Karpas-422 (cell line): ENCODE measurements around the gene SNTA1. TPM values are rescaled to one million over a fixed set of nuclear protein-coding genes. Genes with fewer than 3 reads are reported as not detected.
"Not testable (repeated sequence)": the region's sequence is repeated elsewhere in the genome, so short reads cannot be mapped to it uniquely, and the experiment has no call there.

ENCODE experiments used
- DNase-seq: peaks from one replicate; pipeline ENCODE4 v3.0.0-alpha.2; 2015
- H2AFZ ChIP-seq: fragments of 200-600 bp; sonication (generic); 2 replicates; pipeline ENCODE4 v1.6.1; 2014; ENCODE audit warnings: antibody characterized with exemption, low read length, mixed read lengths
- H3K27ac ChIP-seq: fragments of 200-600 bp; sonication (generic); 2 replicates; pipeline ENCODE4 v1.5.1; 2014; ENCODE audit warnings: mild to moderate bottlenecking, low read length, moderate library complexity
- H3K27me3 ChIP-seq: fragments of 200-600 bp; sonication (generic); 2 replicates; pipeline ENCODE4 v1.6.1; 2014; ENCODE audit warnings: low read length, mixed read lengths
- H3K36me3 ChIP-seq: fragments of 200-600 bp; sonication (generic); 2 replicates; pipeline ENCODE4 v1.6.1; 2014; ENCODE audit warnings: low read length, mixed read lengths; ENCODE audit not compliant: insufficient read depth
- H3K4me1 ChIP-seq: fragments of 200-600 bp; sonication (generic); 2 replicates; pipeline ENCODE4 v1.6.1; 2014; ENCODE audit warnings: mild to moderate bottlenecking, low read length, mixed read lengths
- H3K4me2 ChIP-seq: fragments of 200-600 bp; sonication (generic); 2 replicates; pipeline ENCODE4 v1.6.1; 2014; ENCODE audit warnings: low read length, low read depth, mild to moderate bottlenecking; ENCODE audit not compliant: poor library complexity, severe bottlenecking
- H3K4me3 ChIP-seq: fragments of 200-600 bp; sonication (generic); 2 replicates; pipeline ENCODE4 v1.5.1; 2014; ENCODE audit warnings: mild to moderate bottlenecking, antibody characterized with exemption, low read length, mixed read lengths
- H3K79me2 ChIP-seq: fragments of 200-600 bp; sonication (generic); 2 replicates; pipeline ENCODE4 v1.6.1; 2014; ENCODE audit warnings: mild to moderate bottlenecking, low read length, mixed read lengths
- H3K9ac ChIP-seq: fragments of 200-600 bp; sonication (generic); 2 replicates; pipeline ENCODE4 v1.6.0; 2014; ENCODE audit warnings: low read length
- H3K9me2 ChIP-seq: fragments of 200-600 bp; sonication (generic), shearing (Covaris generic); replicated peaks from 2 replicates; pipeline ENCODE4 v1.6.0; 2014; ENCODE audit warnings: mild to moderate bottlenecking, low read length, moderate library complexity; ENCODE audit not compliant: insufficient read depth
- H3K9me3 ChIP-seq: fragments of 300-700, 200-600 bp; sonication (generic); 2 replicates; pipeline ENCODE4 v1.6.1; 2014; ENCODE audit warnings: low read length, mixed read lengths
- H4K20me1 ChIP-seq: fragments of 200-600 bp; sonication (generic); 2 replicates; pipeline ENCODE4 v1.6.1; 2014; ENCODE audit warnings: mild to moderate bottlenecking, antibody characterized with exemption, low read length, low read depth; ENCODE audit not compliant: insufficient read depth
- total RNA-seq: library from RNA; depleted of rRNA; stranded (reverse); fragments of >200 nt; shearing (Covaris generic); gene quantifications from 2 replicates; pipeline ENCODE4 v1.2.3, GENCODE V29; 2014; ENCODE audit warnings: low replicate concordance

Gene SNTA1
- total RNA-seq, 1 experiment from 2014 or later, result 51.4 TPM

DNA sequence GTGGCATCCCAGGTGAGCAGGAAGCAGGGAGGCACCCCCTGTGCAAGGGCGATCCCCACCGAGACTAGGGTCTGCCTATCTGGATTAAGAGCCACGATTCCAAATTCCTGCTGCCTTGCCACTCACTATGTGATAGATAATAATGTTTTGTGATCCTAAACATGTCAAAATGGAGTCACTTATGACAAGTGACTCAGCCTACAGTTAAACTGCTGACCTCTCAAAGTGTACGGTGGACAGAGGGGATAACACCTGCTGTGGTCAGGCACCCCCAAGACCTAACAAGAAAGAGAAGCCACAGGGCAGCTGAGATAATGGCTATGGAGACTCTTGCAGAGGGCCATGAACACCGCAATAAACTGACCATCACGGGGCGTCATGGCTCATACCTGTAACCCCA lies 16.0 kb upstream of the SNTA1 start:
- Histone ChIP-seq H3K4me3 (no peak overlapping the region), H3K27me3 (no peaks in the 10 kb centered on the region), H3K79me2 (no peaks in the 10 kb centered on the region), H3K9ac (peak overlapping the region; percentile 70; the same call in 1 of the 2 replicates), H2AFZ (no peak overlapping the region), H3K9me2 (no peaks in the 10 kb centered on the region), H3K4me2 (peak overlapping the region; percentile 65), H3K27ac (peak overlapping the region; percentile 94), H4K20me1 (no peaks in the 10 kb centered on the region), H3K9me3 (no peaks in the 10 kb centered on the region), H3K4me1 (peaks cover 49% of the 10 kb centered on the region), H3K36me3 (no peaks in the 10 kb centered on the region)
- DNase-seq, result no peak

DNA sequence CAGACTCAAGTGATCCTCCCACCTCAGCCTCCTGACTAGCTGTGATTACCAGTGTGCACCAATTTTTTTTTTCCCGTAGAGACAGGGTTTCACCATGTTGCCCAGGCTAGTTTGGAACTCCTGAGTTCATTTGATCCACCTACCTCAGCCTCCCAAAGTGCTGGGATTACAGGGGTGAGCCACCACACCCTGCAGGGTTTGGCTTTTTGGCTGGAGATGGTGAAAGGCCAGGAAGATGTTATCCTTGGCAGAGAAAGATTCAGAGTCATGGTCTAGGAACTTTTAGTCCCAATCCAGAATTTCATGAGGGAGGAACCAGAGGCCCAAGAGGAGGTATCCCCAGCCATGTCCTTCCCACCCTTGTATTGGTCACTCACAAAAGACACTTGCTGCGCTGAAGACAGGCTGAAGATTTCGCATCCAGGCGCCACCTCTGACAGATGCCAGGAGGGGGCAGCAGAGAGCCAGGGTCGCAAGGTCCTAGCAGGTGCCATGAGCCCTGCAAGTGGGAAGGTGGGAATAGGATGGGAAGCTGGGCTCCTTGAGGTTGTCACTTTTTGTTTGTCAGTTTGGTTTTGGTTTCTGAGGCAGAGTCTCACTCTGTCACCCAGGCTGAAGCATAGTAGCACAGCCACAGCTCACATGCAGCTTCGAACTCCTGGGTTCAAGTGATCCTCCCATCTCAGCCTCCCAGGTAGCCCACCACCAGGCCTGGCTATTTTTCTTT lies 13.5 kb upstream of the SNTA1 start:
- peak; percentile 91 for DNase-seq
- H3K9me3 ChIP-seq, H4K20me1 ChIP-seq, H2AFZ ChIP-seq, H3K4me3 ChIP-seq, H3K79me2 ChIP-seq, H3K9me2 ChIP-seq, H3K27me3 ChIP-seq, H3K4me2 ChIP-seq, H3K36me3 ChIP-seq, H3K9ac ChIP-seq, H3K27ac ChIP-seq: not testable (repeated sequence)
- peaks cover 33% of the 10 kb centered on the region for H3K4me1 ChIP-seq

DNA sequence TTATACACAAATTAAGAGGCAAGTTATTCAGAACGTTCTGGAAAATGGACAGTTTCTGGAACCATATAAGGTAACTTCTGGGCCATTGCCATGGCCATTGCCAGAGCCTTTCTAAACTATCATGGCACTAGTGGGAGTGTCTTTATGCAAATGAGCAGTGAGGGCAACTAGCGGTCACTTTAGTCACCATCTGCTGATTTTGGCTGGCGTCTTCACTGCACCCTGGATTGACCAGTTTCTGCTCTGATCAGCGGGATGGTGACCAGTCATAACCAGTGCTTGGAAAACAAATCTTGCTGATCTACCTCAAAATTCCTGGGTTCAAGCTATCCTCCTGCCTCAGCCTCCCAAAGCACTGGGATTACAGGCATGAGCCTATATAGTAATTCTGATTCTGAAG lies 7.3 kb upstream of the SNTA1 start:
- no peaks in the 10 kb centered on the region for H3K79me2 ChIP-seq
- no peak overlapping the region for H3K4me3 ChIP-seq
- no peaks in the 10 kb centered on the region for H3K27me3 ChIP-seq
- no peak overlapping the region for H3K4me2 ChIP-seq
- H4K20me1 ChIP-seq, result no peaks in the 10 kb centered on the region
- no peaks in the 10 kb centered on the region for H3K9me3 ChIP-seq
- peaks cover 20% of the 10 kb centered on the region for H3K4me1 ChIP-seq
- no peak overlapping the region for H3K9ac ChIP-seq
- no peak for DNase-seq
- H2AFZ ChIP-seq, result no peak overlapping the region
- H3K36me3 ChIP-seq, result no peaks in the 10 kb centered on the region
- no peaks in the 10 kb centered on the region for H3K9me2 ChIP-seq
- no peak overlapping the region for H3K27ac ChIP-seq

DNA sequence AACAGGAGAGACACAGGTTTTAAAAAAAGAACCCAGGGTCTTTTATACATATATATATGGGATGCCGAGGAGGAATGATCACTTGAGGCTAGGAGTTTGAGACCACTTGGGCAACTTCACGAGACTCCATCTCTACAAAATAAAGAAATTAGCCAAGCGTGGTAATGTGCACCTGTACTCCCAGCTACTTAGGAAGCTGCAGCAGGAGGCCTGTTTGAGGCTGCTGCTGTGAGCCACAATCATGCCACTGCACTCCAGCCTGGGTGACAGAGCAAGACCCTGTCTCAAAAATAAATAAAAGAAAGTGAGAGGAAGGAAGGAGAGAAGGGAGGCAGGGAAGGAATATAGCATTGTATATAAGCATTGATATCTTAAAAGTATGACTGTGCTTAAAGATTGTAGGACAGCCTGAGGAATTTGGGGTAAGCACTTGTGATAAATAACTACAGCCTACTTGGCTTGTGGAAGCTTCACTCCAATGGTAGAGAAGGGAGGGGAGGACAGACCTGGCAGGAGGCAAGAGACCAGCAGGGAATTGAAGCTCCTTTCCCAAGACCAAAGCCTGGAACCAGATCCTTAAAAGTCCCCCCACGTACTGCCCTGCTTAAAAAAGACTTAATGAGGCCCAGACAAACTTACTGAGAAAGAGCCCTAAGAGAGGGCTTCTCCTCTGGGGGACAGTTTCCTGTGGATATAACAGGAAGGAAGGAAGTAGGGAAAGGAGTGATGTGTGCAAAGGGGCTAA lies 2.5 kb upstream of the SNTA1 start:
- H3K9ac ChIP-seq, result peak overlapping the region; percentile 56
- H3K9me3 ChIP-seq, result no peaks in the 10 kb centered on the region
- peaks cover 52% of the 10 kb centered on the region for H3K4me1 ChIP-seq
- H3K4me2 ChIP-seq, result peak overlapping the region; percentile 95
- no peaks in the 10 kb centered on the region for H3K27me3 ChIP-seq
- no peak for DNase-seq
- peak overlapping the region; percentile 7 for H3K4me3 ChIP-seq
- no peaks in the 10 kb centered on the region for H4K20me1 ChIP-seq
- no peaks in the 10 kb centered on the region for H3K9me2 ChIP-seq
- H3K27ac ChIP-seq, result peak overlapping the region; percentile 88
- H2AFZ ChIP-seq, result peak overlapping the region; percentile 75
- no peaks in the 10 kb centered on the region for H3K36me3 ChIP-seq
- peaks cover 21% of the 10 kb centered on the region for H3K79me2 ChIP-seq

DNA sequence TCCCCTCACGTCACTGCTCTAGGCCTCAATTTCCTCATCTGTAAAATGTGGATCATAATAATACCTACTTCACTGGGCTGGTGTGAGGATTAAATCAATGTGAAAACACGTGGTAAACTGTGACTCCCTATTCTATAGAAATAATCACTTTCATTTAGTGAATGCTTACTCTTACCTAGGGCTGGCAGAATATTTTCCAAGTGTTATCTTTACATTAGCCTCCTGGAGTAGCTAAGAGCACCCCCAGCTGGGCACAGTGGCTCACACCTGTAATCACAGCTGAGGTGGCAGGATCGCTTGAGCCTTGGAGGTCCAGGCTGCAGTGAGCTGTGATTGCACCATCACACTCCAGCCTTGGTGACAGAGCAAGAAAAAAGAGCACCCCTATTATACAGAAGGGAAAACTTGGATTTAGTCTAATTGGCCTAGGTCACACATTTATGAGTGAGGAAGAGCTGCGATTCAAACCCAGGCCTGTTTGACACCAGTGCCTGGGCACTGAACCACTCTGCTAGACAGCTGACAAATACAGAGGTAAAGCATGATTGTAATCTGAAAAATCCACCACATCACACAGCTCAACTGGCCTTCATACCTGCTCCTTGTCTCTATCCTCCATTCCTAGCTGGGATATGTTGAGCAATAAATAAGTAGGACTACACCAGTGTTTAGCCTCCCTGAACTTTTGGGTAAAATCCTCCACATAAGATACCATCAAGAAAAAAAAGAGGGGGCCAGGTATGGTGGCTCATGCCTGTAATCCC lies 1.4 kb upstream of the SNTA1 start:
- H3K9me3 ChIP-seq, result no peaks in the 10 kb centered on the region
- peak overlapping the region; percentile 95 for H3K4me2 ChIP-seq
- peaks cover 54% of the 10 kb centered on the region for H3K4me1 ChIP-seq
- H2AFZ ChIP-seq, result peak overlapping the region; percentile 61; the same call in 1 of the 2 replicates
- H3K4me3 ChIP-seq, result peak overlapping the region; percentile 98
- no peaks in the 10 kb centered on the region for H3K9me2 ChIP-seq
- peak overlapping the region; percentile 88 for H3K27ac ChIP-seq
- peaks cover 27% of the 10 kb centered on the region for H3K79me2 ChIP-seq
- H3K36me3 ChIP-seq, result no peaks in the 10 kb centered on the region
- H3K27me3 ChIP-seq, result no peaks in the 10 kb centered on the region
- no peaks in the 10 kb centered on the region for H4K20me1 ChIP-seq
- DNase-seq, result peak; percentile 84
- peak overlapping the region; percentile 88 for H3K9ac ChIP-seq

DNA sequence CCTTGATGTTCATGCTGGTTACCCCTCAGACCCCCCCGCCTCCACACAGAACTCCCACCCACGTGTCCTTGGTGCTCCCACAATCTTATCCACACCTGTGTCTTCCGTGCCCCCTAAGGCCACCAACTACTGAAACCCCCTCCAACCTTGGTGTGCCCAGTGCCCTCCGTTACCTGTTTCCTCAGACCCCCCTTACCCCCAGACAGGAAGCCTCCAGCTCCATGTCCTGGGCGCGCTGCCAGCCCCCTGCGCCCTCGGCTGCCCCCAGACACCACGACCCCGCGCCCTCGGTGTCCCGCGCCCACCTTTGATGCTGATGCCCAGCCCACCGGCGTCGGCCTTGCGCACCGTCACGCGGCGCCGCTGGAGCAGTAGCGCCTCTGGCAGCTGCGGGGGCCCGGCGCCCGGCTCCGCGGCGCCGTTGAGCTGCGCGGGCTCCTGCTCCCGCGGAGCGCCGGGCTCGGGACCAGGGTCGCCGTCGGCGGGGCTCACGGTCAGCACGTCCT lies 504 bp downstream of the SNTA1 start:
- no peaks in the 10 kb centered on the region for H3K27me3 ChIP-seq
- H3K36me3 ChIP-seq, result peaks cover 3% of the 10 kb centered on the region
- no peaks in the 10 kb centered on the region for H3K9me3 ChIP-seq
- peak overlapping the region; percentile 51 for H3K27ac ChIP-seq
- H3K4me1 ChIP-seq, result peaks cover 70% of the 10 kb centered on the region
- peak overlapping the region; percentile 88 for H3K9ac ChIP-seq
- peak overlapping the region; percentile 95 for H3K4me2 ChIP-seq
- H4K20me1 ChIP-seq, result no peaks in the 10 kb centered on the region
- no peak overlapping the region for H2AFZ ChIP-seq
- peak overlapping the region; percentile 98 for H3K4me3 ChIP-seq
- peaks cover 36% of the 10 kb centered on the region for H3K79me2 ChIP-seq
- peak; percentile 72 for DNase-seq
- H3K9me2 ChIP-seq, result no peaks in the 10 kb centered on the region

DNA sequence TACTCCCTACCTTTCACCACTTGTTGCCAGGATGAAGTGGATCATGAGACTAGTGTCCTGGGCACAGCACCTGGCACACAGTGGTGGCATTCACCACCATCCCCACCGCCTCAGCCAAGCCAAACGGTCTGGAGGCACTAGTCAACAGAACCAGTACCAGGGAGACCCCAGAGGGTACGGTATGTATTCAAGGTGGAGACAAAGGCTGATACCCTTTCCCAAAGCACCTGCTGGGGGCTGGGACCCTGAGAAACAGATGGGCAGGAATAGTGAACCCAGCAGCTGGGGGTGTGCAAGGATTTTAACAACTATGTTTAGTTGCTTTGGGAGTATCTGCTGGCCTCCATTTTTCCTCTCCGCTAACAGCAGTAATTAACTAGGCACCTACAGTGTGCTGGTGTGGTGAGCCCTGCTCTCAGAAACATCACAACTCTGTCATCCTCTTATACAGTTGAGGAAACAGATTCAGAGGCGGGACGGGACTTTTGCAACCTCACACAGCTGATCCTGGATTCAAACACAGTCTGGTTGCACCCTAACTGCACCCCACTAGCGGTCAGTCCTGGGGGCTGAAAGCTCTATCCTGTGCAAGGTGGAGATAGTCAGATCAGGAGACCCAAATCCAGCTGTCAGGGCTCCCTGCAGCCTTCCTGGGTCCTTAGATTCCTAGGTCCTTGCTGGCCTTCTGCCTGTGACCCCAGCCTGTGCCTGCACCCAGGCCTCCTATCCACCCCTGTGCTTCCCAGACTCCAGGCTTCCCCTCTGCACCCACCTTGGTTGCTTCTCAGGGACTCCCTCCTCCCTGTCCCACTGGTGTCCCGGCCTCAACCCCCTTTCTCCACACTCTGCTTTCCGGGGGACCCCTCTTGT lies 1.2 kb downstream of the SNTA1 start:
- peaks cover 7% of the 10 kb centered on the region for H3K36me3 ChIP-seq
- DNase-seq, result no peak
- no peaks in the 10 kb centered on the region for H4K20me1 ChIP-seq
- H3K4me2 ChIP-seq, result peak overlapping the region; percentile 95
- H3K27ac ChIP-seq, result peak overlapping the region; percentile 51
- H3K9me2 ChIP-seq, result no peaks in the 10 kb centered on the region
- no peaks in the 10 kb centered on the region for H3K27me3 ChIP-seq
- no peak overlapping the region for H2AFZ ChIP-seq
- H3K4me1 ChIP-seq, result peaks cover 70% of the 10 kb centered on the region
- no peaks in the 10 kb centered on the region for H3K9me3 ChIP-seq
- H3K9ac ChIP-seq, result peak overlapping the region; percentile 88
- peak overlapping the region; percentile 98 for H3K4me3 ChIP-seq
- H3K79me2 ChIP-seq, result peaks cover 36% of the 10 kb centered on the region
